ENCODE results near the gene ERAL1.
"Not testable (repeated sequence)": the region's sequence is repeated elsewhere in the genome, so short reads cannot be mapped to it uniquely, and the experiment has no call there.

ERAL1 gene

DNA sequence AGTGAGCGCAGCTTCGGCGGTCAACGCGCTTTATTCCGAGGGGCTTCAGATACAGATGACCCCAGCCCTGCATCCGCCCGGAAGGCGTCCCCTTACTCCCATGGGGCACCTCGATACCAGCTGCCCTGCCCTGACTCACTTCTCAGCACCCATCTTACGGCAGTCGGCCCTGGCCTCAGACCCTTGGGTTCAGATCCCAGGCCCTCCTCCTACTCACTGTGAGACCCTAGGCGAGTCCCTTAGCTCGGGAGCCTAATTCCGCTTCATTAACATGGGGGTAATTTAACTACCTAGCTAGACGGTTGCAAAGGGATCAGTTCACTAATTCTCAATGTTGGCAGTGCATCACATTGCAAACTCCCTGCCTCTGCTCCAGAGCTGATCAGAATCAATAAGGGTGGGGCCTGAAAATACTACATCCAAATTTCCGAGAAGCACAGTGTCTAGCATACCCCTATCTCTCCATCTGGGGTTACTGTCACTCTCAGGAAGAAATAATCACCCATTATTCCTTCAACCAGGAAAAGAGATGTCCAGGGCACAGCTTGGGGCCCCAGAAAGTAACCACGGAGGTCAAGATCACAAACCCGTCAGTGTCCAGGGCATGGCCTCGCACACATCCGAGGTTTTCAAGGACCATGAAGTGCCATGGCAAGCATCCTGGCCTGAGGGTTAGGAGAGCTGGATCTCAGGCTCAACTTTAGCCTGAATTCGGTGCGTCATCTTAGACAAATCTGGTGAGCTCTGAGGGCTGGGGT lies 43.1 kb downstream of the ERAL1 start:
- no peak for DNase-seq (ENCODE audit: low read depth, low spot score)

- DNase-seq (ENCODE audit: low read depth, low spot score): no peak
These were observed 43.7 kb downstream of the ERAL1 start for GRCh38 chr17:28898527-28898955.

GRCh38 chr17:28899212-28899815 lies 44.5 kb downstream of the ERAL1 start:
- DNase-seq (ENCODE audit: low read depth, low spot score): no peak

GRCh38 chr17:28900986-28901726 lies 46.3 kb downstream of the ERAL1 start:
- DNase-seq (ENCODE audit: low read depth, low spot score): no peak

GRCh38 chr17:28901866-28902818 lies 47.3 kb downstream of the ERAL1 start:
- no peak for DNase-seq (ENCODE audit: low read depth, low spot score)

DNA sequence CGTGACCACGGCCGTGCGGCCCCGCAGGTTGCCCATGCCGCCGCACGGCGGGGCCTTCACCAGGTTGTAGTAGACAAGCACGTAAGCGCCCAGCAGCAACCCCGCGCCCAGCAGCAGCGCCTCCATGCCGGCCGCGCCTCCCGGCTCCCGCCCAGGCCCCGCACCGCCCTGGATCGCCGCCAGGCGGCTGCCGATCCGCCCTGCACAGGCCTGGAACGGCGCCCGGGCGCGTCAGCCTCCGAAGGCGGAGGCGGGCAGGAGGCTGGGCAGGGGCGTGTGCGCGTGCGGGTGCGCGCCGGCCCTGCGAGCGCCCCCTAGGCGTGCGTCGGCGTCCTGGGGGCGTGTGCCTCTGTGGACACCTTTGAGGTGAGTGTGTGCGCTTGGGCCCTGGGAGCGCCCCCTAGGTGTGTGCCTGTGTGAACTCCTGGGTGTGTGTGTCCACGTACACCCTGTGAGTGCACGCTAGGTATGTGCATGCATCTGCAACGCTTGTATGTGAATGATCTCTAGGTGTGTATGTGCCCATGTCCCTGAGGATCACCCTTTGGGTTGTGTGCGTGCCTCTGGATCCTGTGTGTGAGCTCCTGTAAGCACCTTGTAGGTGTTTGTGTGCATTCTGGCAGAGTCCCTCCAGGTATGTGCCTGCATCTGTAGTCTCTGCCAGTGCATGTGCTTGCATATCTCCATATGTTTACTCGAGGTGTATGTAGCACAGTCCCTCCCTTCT lies 48.2 kb downstream of the ERAL1 start, which contains the start of gene DHRS13:
Gene DHRS13 (minus strand): TSS at position 261 of the 727 bp plus-strand sequence. CDS start 135 bp downstream, at position 126.
- DNase-seq (ENCODE audit: low read depth, low spot score): peak; percentile 27

DNA sequence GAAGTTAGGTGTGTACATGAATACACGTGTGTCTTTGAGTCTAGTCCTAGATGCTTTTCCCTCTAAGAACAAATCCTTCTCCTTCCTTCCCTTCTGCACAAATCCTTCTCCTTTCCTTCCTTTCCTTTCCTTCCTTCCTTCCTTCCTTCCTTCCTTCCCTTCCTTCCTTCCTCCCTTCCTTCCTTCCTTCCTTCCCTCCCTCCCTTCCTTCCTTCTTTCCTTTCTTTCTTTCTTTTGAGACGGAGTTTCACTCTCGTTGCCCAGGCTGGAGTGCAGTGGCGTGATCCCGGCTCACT lies 48.7 kb downstream of the ERAL1 start:
- not testable (repeated sequence) for DNase-seq (ENCODE audit: low read depth, low spot score)

GRCh38 chr17:28904800-28905199 lies 50.0 kb downstream of the ERAL1 start:
- DNase-seq (ENCODE audit: low read depth, low spot score): no peak

DNA sequence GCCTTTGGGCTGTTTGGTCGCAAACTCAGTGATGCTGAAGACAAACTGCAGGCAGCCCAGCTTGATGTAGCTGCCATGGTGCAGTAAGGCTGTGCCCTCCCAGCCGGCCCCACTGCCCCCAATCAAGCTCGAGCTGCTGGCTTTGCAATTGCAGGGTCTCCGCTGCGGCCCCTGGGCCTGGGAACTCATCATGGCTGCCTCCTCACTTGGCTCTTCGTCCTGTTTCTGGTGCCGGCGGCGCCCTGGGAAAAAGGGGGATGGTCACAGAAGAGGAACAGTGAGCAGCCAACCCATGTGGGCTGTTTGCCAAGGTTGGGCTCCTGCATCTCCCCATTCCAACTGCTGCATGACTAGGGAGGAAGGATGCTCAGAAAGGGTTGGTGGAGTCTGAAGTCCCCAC lies 51.5 kb downstream of the ERAL1 start:
- DNase-seq (ENCODE audit: low read depth, low spot score): no peak

GRCh38 chr17:28906706-28907438 lies 52.1 kb downstream of the ERAL1 start:
- no peak for DNase-seq (ENCODE audit: low read depth, low spot score)

DNA sequence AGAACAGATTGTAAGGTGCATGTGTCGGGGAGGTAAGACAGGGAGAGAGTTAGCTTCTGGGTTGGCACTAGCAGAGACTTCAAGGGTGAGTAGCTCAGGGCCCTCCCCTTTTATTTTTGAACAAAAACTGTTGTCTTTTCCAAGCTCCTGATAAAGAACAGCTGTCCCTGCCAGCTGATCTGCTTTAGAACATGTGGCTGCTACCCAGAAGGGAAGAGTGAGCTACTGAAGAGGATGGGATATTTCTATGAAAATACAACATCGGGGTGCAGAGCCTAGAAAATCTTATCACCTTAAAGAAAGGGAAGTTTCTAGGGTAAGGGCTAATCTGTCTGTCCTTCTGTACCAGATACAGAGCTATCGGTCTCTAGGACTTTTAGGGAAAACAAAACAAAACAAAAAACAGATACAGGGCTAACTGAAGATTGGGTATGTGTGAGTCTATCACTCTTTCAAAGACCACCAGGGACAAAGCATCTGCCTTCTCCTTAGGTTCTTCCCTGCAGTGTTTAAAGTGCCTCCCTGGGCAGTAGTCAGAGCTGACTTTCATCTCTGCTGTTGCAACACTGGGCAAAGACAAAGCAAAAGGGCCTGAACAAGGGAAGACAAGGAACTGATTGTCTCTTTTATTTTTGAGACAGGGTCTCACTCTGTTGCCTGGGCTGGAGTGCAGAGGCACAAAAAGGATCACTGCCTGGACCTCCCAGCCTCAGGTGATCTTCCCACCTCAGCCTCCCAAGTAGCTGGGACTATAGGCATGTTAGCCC lies 53.1 kb downstream of the ERAL1 start:
- DNase-seq (ENCODE audit: low read depth, low spot score): no peak

GRCh38 chr17:28908640-28909167 lies 53.9 kb downstream of the ERAL1 start:
- DNase-seq (ENCODE audit: low read depth, low spot score): no peak

GRCh38 chr17:28910534-28910933 lies 55.7 kb downstream of the ERAL1 start:
- no peak for DNase-seq (ENCODE audit: low read depth, low spot score)
